Measurements from ENCODE around the gene DNMBP. TPM values are rescaled to one million over a fixed set of nuclear protein-coding genes. Genes with fewer than 3 reads are reported as not detected.

DNMBP gene
- total and polyA plus RNA-seq, 2 donors (not counting 3 experiments of a cell fraction or from before 2014, with no cell fraction given) = 32.0 to 53.4 TPM

- Histone ChIP-seq H4K20me1 (replicated peaks; ENCODE audit: control insufficient read depth, extremely low read depth, insufficient read depth, low read length) (no peaks in the 10 kb centered on the region), H3K79me2 (ENCODE audit: control insufficient read depth, insufficient read depth, low read length) (peaks cover 2% of the 10 kb centered on the region), H3K9me3 (replicated peaks; ENCODE audit: control insufficient read depth, insufficient read depth, low read length) (no peaks in the 10 kb centered on the region), H3K9ac (replicated peaks; ENCODE audit: extremely low read depth, insufficient read depth, low read length) (no peak overlapping the region), H3K4me3 (replicated peaks in 1 of 3; ENCODE audit: insufficient read depth in 1 of 3, low read depth in 1 of 3, low read length in 3 of 3) (no peak overlapping the region), H3K36me3 (ENCODE audit: control insufficient read depth in 2 of 2, extremely low read depth in 1 of 2, insufficient read depth in 2 of 2, low read length in 2 of 2) (peaks cover 26 to 31% of the 10 kb centered on the region in 2 experiments), H3K27ac (ENCODE audit: insufficient read depth, low read depth, low read length) (no peak overlapping the region), H3K9me1 (replicated peaks; ENCODE audit: control insufficient read depth, extremely low read depth, insufficient read depth, low read length) (no peaks in the 10 kb centered on the region), H3K27me3 (ENCODE audit: control insufficient read depth in 2 of 2, insufficient read depth in 2 of 2, low read length in 2 of 2) (no peaks in the 10 kb centered on the region), H3K4me1 (ENCODE audit: control insufficient read depth, extremely low read depth, insufficient read depth, low read length) (no peaks in the 10 kb centered on the region), H3K4me2 (ENCODE audit: insufficient read depth, low read length) (no peak overlapping the region), H2AFZ (ENCODE audit: low read depth, low read length) (no peak overlapping the region)
- FAIRE-seq (no peak), DNase-seq (ENCODE audit: low read depth, low spot score) (no peak)
- dilution Hi-C loops (cut with MboI; ENCODE audit: extremely low pct_ligation_motif_present, low sequenced_read_pairs) (no loop called here), intact Hi-C loops (cut with micrococcal nuclease) (no loop called here)
- ChIA-PET CTCF (interaction anchor here (0.8 to 2.7 kb wide), 7 partner anchors 9 to 157 kb away, joined by 3 to 13 read pairs (median 5); partner anchors contain the start of gene DNMBP), POLR2A (no interaction called here)
- TF ChIP-seq EZH2 (IDR thresholded peaks at IDR 0.05; ENCODE audit: borderline replicate concordance, low read depth, low read length, severe bottlenecking) = no peak
- TF ChIP-seq POLR2AphosphoS5 (IDR thresholded peaks at IDR 0.05; ENCODE audit: insufficient read depth, low read depth, low read length) = no peak
- TF ChIP-seq FOS (IDR thresholded peaks at IDR 0.05; ENCODE audit: borderline replicate concordance, insufficient read depth, low read length) = no peak
- TF ChIP-seq POLR2A (IDR thresholded peaks at IDR 0.05; ENCODE audit: low read depth, low read length) = no peak
- no peak for TF ChIP-seq MAX (IDR thresholded peaks at IDR 0.05; ENCODE audit: insufficient read depth, insufficient read length)
- no peak for TF ChIP-seq JUN (IDR thresholded peaks at IDR 0.05; ENCODE audit: borderline replicate concordance, insufficient read depth, insufficient read length, low read depth)
- no peak for TF ChIP-seq CTCF (IDR thresholded peaks at IDR 0.05; ENCODE audit: extremely low read depth in 1 of 2, insufficient read depth in 1 of 2, low read depth in 1 of 2, low read length in 2 of 2)
- TF ChIP-seq MYC (IDR thresholded peaks at IDR 0.05; ENCODE audit: low read depth, low read length) = no peak
- TF ChIP-seq GATA2 (IDR thresholded peaks at IDR 0.05; ENCODE audit: insufficient read depth, insufficient read length, low read depth, low read length) = no peak
- no TSS peak for BruUV-seq (replicated peaks)
Measured at GRCh38 chr10:99888622-99889021, 121.1 kb downstream of the DNMBP start.

Data from endothelial cell of umbilical vein (primary cell).